Lung (tissue), 12 donors: ENCODE data around the gene SBF2. TPM values are rescaled to one million over a fixed set of nuclear protein-coding genes. Genes with fewer than 3 reads are reported as not detected.

Experiments used
- ATAC-seq: fragments of 200-7000 bp; cut with Tn5 transposase; one replicate; pipeline ENCODE4 v1.9.1; 2020; ENCODE audit warnings: moderate number of reproducible peaks; ENCODE audit not compliant: insufficient read depth, low FRiP score
- DNase-seq, 3 donors: peaks; one replicate each; pipeline ENCODE4 v3.0.0-alpha.2; 2013 to 2017
- H3K27ac ChIP-seq, 2 donors: one replicate each; pipeline ENCODE4 v1.5.1; 2013; ENCODE audit warnings: mild to moderate bottlenecking in 2 of 2, moderate library complexity in 2 of 2, control low read depth in 1 of 2, inconsistent platforms in 1 of 2, low read depth in 1 of 2, low read length in 1 of 2
- H3K27me3 ChIP-seq, 3 donors: one replicate each; pipeline ENCODE4 v1.5.1; 2013; ENCODE audit warnings: low read length in 2 of 3; ENCODE audit not compliant: control insufficient read depth in 3 of 3, insufficient read depth in 3 of 3
- H3K36me3 ChIP-seq, 4 donors: one replicate each; pipeline ENCODE4 v1.5.1; 2013; ENCODE audit warnings: low read length in 4 of 4, mild to moderate bottlenecking in 1 of 4, moderate library complexity in 1 of 4; ENCODE audit not compliant: control insufficient read depth in 4 of 4, insufficient read depth in 4 of 4
- H3K4me1 ChIP-seq, 5 donors: one replicate each; pipeline ENCODE4 v1.5.1; 2013; ENCODE audit warnings: low read length in 5 of 5, mild to moderate bottlenecking in 2 of 5, moderate library complexity in 1 of 5; ENCODE audit not compliant: control insufficient read depth in 5 of 5, insufficient read depth in 5 of 5
- H3K4me3 ChIP-seq: one replicate; pipeline ENCODE4 v1.5.1; 2013; ENCODE audit warnings: mild to moderate bottlenecking, control low read depth, moderate library complexity
- H3K9ac ChIP-seq, 2 donors: one replicate each; pipeline ENCODE4 v1.5.1; 2013; ENCODE audit warnings: low read length in 2 of 2, control low read depth in 1 of 2; ENCODE audit not compliant: insufficient read depth in 1 of 2
- H3K9me3 ChIP-seq, 4 donors: one replicate each; pipeline ENCODE4 v1.5.1; 2013; ENCODE audit warnings: low read length in 3 of 4, mild to moderate bottlenecking in 1 of 4, moderate library complexity in 1 of 4; ENCODE audit not compliant: control insufficient read depth in 4 of 4, insufficient read depth in 3 of 4
- CTCF ChIP-seq: IDR thresholded peaks from 2 replicates; pipeline ENCODE4 v1.5.1; 2012; ENCODE audit warnings: mild to moderate bottlenecking; ENCODE audit errors: control extremely low read depth, extremely low read depth
- WGBS, 2 donors: extraction: QIAGEN DNeasy Blood & Tissue Kit; methylation state at CpG; one replicate each; pipeline ENCODE4 v1.1.7; 2013; 5-methylcytosine and 5-hydroxymethylcytosine counted together
- polyA plus RNA-seq, 2 donors: library from polyadenylated mRNA; stranded (reverse); fragments of 200-250 nt; gene quantifications; one replicate each; pipeline ENCODE4 v1.2.1, GENCODE V29; 2013
- total RNA-seq, 2 donors: library from RNA; depleted of rRNA in 1 of 2; stranded (reverse); fragments of >200 nt in 1 of 2; gene quantifications; one replicate each; pipeline ENCODE4 v1.2.1, GENCODE V29; 2014 to 2021
- donor health status: control.
- donor health status: control.
- donor health status: Bipolar disorder and iron deficiency.
- donor health status: healthy.
- donor health status: DM: yes; HTN: yes; CAD: no.

The SBF2 gene
- total and polyA plus RNA-seq, 4 donors: 4.4 to 104 (median 24.9) TPM

DNA sequence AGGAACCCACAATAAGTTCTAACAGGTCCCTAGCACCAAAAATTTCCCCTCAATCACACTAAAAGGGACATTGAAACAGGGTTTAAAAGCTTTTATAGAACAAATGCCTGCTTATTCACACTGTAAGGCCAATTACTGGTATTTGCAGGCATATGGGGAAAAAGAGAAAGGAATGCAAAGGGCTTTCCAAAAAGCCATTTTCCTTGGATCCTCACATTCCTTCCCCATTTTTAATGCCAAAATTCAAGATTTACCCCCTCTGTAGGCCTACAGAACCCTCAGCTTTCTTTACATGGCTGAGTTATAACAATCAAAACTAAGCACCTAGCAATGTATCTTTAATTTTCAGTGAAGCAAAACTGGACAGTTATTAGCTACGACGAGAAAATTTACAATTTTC, 102.0 kb downstream of the SBF2 start:
- WGBS, 2 donors: 91 to 96% methylated on average over 2 of the region's 2 CpGs

DNA sequence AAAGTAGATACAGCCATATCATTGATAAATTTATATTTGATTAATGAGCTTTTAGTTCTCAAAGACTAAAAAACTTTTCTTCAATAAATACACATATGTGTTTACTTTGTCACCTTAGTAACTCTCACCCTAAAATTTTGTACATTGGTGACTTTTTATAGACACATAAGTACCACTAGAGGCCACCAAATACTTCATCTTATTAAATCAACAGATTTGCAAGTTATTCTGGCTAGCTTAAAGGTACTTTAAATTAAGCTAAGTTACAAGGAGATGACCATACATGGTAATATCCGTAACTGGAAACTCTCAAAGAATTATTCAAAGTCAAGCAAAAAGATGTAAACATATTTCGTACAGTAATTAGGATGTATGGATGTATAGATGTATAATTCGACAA, 112.2 kb downstream of the SBF2 start:
- TF ChIP-seq CTCF: no peak
- DNase-seq (peak in 2 of 3 donors; percentile 30 to 64), ATAC-seq (no peak)
- Histone ChIP-seq H3K27ac (no peak overlapping the region), H3K9ac (no peak overlapping the region), H3K4me3 (no peak overlapping the region), H3K4me1 (no peaks in the 10 kb centered on the region), H3K9me3 (no peaks in the 10 kb centered on the region), H3K36me3 (peaks cover 0 to 2% (median 0%) of the 10 kb centered on the region in 4 donors), H3K27me3 (no peaks in the 10 kb centered on the region)
- 86 to 94% methylated on average over 3 of the region's 3 CpGs for WGBS, 2 donors

More for the DNA sequence above, 102.0 kb downstream of the SBF2 start:
- no peak overlapping the region for H3K9ac ChIP-seq
- H3K4me3 ChIP-seq: no peak overlapping the region
- no peaks in the 10 kb centered on the region for H3K27me3 ChIP-seq
- no peaks in the 10 kb centered on the region for H3K9me3 ChIP-seq
- DNase-seq (no peak), ATAC-seq (no peak)
- H3K4me1 ChIP-seq: peaks cover 0 to 5% (median 0%) of the 10 kb centered on the region in 5 donors
- H3K36me3 ChIP-seq: peaks cover 0 to 5% (median 0%) of the 10 kb centered on the region in 4 donors
- no peak for TF ChIP-seq CTCF
- no peak overlapping the region for H3K27ac ChIP-seq

DNA sequence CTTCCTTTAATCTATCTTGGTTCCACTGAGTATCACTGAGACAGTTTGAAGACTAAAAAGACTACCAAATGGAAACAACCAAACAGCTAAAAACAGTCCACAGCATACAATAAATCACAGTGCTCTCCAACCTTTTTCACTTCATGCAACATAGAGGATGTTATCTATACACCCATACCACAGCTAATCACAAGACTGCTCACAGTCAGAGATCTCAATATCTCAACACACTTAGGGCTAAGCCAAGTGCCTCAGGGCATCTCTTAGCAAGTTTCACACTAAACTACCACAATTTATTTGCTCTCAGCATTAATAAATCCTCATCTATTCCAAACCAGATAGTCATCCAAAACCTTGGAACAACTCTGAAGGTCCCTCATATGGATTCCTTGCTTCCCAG, 129.4 kb downstream of the SBF2 start:
- Histone ChIP-seq H3K27me3 (no peaks in the 10 kb centered on the region), H3K9ac (no peak overlapping the region), H3K4me3 (no peak overlapping the region), H3K4me1 (peaks cover 0 to 13% (median 5%) of the 10 kb centered on the region in 5 donors), H3K27ac (no peak overlapping the region), H3K9me3 (no peaks in the 10 kb centered on the region), H3K36me3 (no peaks in the 10 kb centered on the region)
- ATAC-seq (no peak), DNase-seq (peak in 1 of 3 donors; percentile 25)
- no peak for TF ChIP-seq CTCF

GRCh38 chr11:10162222-10162621, 131.8 kb downstream of the SBF2 start:
- Histone ChIP-seq H3K9ac (no peak overlapping the region), H3K4me1 (peaks cover 0 to 13% (median 5%) of the 10 kb centered on the region in 5 donors), H3K9me3 (no peaks in the 10 kb centered on the region), H3K27me3 (no peaks in the 10 kb centered on the region), H3K36me3 (no peaks in the 10 kb centered on the region), H3K4me3 (no peak overlapping the region), H3K27ac (no peak overlapping the region)
- no peak for ATAC-seq
- WGBS, 2 donors: 85 to 91% methylated on average over 2 of the region's 2 CpGs
- no peak for DNase-seq
- no peak for TF ChIP-seq CTCF
